Measurements from ENCODE around the gene EIF2B4. TPM values are rescaled to one million over a fixed set of nuclear protein-coding genes. Genes with fewer than 3 reads are reported as not detected.

The EIF2B4 gene
- total RNA-seq, 2 experiments from 2014 or later = 23.9 to 32.9 TPM

DNA sequence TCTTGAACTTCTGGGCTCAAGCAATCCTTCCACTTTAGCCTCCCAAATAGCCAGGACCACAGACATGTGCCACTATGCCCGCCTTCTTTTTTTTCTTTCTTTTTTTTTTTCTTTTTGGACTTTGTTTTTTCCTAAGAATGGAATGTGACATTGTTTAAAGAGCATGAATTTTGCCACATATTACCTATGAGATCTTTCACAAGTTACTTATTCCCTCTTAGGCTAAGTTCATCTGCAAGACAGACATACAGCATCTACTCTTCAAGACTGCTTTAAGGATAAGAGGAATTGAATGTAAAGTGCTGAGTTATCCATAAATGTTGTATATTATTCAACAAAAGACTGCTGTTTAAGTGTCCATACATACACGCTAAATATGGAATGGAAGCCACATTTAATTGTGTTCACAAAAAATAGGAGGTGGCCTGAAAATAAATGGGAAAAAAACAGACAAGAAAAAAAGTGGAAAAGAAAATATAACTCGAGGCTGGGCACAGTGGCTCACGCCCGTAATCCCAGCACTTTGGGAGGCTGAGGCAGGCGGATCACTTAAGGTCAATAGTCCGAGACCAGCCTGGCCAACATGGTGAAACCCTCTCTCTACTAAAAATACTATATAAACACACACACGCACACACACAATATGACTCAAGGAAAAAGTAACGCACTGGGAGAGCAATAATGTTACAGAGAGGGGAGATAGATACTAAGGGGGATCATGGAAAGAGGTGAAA lies 42.4 kb upstream of the EIF2B4 start:
- no TSS peak for BruUV-seq (replicated peaks)
- H3K4me2 ChIP-seq (ENCODE audit: low read length) = no peak overlapping the region

DNA sequence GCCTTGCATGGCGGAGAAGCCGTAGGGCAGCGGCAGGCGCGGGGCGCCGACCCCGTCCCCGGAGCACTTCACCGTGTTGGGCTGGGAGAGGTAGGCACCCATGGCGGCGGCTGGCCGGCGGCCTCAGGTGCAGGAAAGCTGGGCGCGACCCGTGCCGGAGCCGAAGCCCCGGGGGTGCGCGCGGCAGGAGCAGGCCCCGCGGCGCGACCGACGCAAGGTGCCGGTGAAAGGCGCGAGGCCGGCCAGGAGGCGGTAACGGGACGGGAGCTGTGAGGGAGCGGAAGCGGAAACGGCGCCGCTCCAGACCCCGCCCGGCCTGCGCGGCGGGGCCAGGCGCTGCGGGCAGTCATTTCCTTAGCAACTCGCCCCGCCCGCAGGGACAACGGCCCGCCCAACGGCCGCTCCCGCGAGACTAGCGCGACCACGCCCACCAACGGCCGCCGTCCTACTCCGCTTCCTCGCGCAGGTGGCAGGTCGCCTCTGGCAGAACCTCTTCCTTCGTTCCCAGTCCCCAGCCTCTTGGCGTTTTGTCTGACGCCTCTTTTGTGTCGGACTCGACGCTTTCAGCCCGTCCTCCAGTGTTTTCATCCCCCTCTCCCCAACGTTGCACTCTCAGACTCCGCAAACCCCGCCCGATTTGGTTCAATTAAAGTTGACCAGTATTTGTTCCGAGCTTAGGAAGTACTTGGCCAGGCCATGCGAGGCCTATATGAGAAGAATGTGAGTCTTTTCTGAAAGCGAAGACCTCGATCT lies 39.4 kb upstream of the EIF2B4 start, which contains the start of gene PPM1G:
PPM1G (minus strand) TSS at position 271 of the 753 bp plus-strand sequence; CDS start at position 102, 169 bp downstream.
- intact Hi-C loops (cut with micrococcal nuclease; ENCODE audit: unreplicated experiment) = loop anchor here (1.0 to 10.0 kb wide), 4 partner anchors 19 to 255 kb away; partner anchors contain the start of genes CCDC121, GPN1, NRBP1 and SLC4A1AP
- Histone ChIP-seq H3K4me1 (ENCODE audit: insufficient read depth, low read length, poor library complexity, severe bottlenecking) (peaks cover 24% of the 10 kb centered on the region), H3K9me3 (ENCODE audit: low read length) (no peaks in the 10 kb centered on the region), H3K4me2 (ENCODE audit: low read length) (peak within 1 kb of the TSS; percentile 96), H2AFZ (ENCODE audit: low read length) (peak within 1 kb of the TSS; percentile 96), H3K4me3 (ENCODE audit: low read depth, low read length, poor library complexity, severe bottlenecking) (peak within 1 kb of the TSS; percentile 91), H3K27ac (ENCODE audit: low read depth, low read length, poor library complexity, severe bottlenecking) (peak within 1 kb of the TSS; percentile 84), H3K9me2 (ENCODE audit: insufficient read depth, low read length) (no peaks in the 10 kb centered on the region), H3K36me3 (ENCODE audit: insufficient read depth, low read length) (peaks cover 33% of the 10 kb centered on the region), H3K79me2 (ENCODE audit: insufficient read depth, low read depth, low read length) (peaks cover 48% of the 10 kb centered on the region), H4K20me1 (ENCODE audit: insufficient read depth, low read length) (peaks cover 23% of the 10 kb centered on the region; the same call in 1 of the 2 replicates)
- TF ChIP-seq, protein P1, sequence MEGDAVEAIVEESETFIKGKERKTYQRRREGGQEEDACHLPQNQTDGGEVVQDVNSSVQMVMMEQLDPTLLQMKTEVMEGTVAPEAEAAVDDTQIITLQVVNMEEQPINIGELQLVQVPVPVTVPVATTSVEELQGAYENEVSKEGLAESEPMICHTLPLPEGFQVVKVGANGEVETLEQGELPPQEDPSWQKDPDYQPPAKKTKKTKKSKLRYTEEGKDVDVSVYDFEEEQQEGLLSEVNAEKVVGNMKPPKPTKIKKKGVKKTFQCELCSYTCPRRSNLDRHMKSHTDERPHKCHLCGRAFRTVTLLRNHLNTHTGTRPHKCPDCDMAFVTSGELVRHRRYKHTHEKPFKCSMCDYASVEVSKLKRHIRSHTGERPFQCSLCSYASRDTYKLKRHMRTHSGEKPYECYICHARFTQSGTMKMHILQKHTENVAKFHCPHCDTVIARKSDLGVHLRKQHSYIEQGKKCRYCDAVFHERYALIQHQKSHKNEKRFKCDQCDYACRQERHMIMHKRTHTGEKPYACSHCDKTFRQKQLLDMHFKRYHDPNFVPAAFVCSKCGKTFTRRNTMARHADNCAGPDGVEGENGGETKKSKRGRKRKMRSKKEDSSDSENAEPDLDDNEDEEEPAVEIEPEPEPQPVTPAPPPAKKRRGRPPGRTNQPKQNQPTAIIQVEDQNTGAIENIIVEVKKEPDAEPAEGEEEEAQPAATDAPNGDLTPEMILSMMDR (conservative IDR thresholded peaks at IDR 0.05; ENCODE audit: low read length) = no peak
- TF ChIP-seq EZH2phosphoT487 (IDR thresholded peaks at IDR 0.05; ENCODE audit: borderline replicate concordance, low read depth, low read length) = no peak
- BruUV-seq (replicated peaks) = no TSS peak
- ChIA-PET CTCF (ENCODE audit: unreplicated experiment) (interaction anchor here (0.8 kb wide), 1 partner anchor 20 kb away, joined by 4 read pairs; no protein-coding TSS in a partner anchor), POLR2A (interaction anchor here (0.6 to 2.2 kb wide), 8 partner anchors 12 to 1900 kb away, joined by 3 to 24 read pairs (median 4); partner anchors contain the start of gene NRBP1)
- peak; percentile 97 for DNase-seq (ENCODE audit: low spot score)

More for the DNA sequence above, 42.4 kb upstream of the EIF2B4 start:
- Histone ChIP-seq H2AFZ (ENCODE audit: low read length) (no peak overlapping the region), H3K9me3 (ENCODE audit: low read length) (no peaks in the 10 kb centered on the region), H4K20me1 (ENCODE audit: insufficient read depth, low read length) (peaks cover 8% of the 10 kb centered on the region; the same call in 1 of the 2 replicates), H3K9me2 (ENCODE audit: insufficient read depth, low read length) (no peaks in the 10 kb centered on the region), H3K36me3 (ENCODE audit: insufficient read depth, low read length) (peaks cover 3% of the 10 kb centered on the region), H3K27ac (ENCODE audit: low read depth, low read length, poor library complexity, severe bottlenecking) (no peak overlapping the region), H3K4me3 (ENCODE audit: low read depth, low read length, poor library complexity, severe bottlenecking) (no peak overlapping the region), H3K79me2 (ENCODE audit: insufficient read depth, low read depth, low read length) (peaks cover 17% of the 10 kb centered on the region), H3K4me1 (ENCODE audit: insufficient read depth, low read length, poor library complexity, severe bottlenecking) (peaks cover 12% of the 10 kb centered on the region)
- TF ChIP-seq, protein P1 (conservative IDR thresholded peaks at IDR 0.05; ENCODE audit: low read length) = no peak
- TF ChIP-seq EZH2phosphoT487 (IDR thresholded peaks at IDR 0.05; ENCODE audit: borderline replicate concordance, low read depth, low read length) = no peak
- intact Hi-C loops (cut with micrococcal nuclease; ENCODE audit: unreplicated experiment) = no loop called here
- CTCF ChIA-PET (ENCODE audit: unreplicated experiment) = no interaction called here
- POLR2A ChIA-PET = no interaction called here
- DNase-seq (ENCODE audit: low spot score) = no peak

Data from OCI-LY7 (cell line).